Stimulated activated CD4-positive, alpha-beta T cell treated with anti-CD3 and anti-CD28 coated beads, Interleukin-4, amount 100 ng/mL, for 48 hours (primary cell): ENCODE measurements around the gene DNAH2.

Experiments
- DNase-seq, 2 donors: peaks; one replicate each; pipeline ENCODE4 v3.0.0-alpha.2; 2020; ENCODE audit warnings: low read depth in 2 of 2

Gene DNAH2

DNA sequence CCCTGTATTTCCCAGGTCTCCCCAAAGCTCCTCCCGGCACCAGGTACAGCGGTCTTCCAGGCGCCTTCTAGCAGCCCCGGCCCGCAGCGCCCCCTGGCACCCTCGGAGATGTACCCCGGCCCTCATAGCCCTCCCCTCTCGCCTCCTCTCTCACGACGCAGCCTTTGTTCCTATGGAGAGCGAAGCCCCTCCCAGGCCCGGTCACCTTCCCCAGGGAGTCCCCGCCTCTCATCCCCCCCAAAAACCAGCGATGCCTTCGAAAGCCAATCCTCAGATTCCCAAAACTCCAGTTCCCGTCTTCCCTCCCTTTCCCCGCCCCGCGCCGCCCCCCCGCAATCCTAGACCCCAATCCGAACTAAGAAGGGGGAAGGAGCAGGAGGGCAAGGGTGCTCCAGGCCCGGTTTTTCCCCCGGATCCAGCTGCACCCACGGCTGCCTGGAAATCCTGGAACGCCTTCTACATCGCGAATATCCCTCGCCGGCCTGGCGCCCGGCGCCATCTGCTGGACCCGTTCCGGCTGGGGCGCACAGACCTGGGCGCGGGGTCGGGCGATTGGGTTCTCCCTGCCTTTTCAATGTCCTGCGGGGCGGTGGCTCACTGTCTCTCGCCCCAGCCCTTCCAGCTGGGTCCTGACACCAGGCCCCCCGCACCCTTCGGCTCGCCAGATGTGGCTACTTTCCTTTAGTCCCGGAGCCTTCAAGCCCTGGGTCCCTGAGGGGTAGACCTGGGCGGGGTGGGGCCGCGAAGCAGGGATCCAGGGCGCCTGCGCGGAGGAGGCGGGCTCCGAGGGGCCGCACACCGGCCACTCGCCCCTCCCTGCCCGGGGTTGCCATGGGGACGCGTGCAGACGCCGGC is at the start of gene DNAH2:
Gene DNAH2, plus strand, starts transcription at position 844 of the 855 bp plus-strand sequence. CDS start 1,991 bp downstream, outside the sequence.
- DNase-seq, result peak; percentile 37 to 43

- no peak for DNase-seq
These were observed 49.1 kb upstream of the DNAH2 start for GRCh38 chr17:7668482-7668881.

DNA sequence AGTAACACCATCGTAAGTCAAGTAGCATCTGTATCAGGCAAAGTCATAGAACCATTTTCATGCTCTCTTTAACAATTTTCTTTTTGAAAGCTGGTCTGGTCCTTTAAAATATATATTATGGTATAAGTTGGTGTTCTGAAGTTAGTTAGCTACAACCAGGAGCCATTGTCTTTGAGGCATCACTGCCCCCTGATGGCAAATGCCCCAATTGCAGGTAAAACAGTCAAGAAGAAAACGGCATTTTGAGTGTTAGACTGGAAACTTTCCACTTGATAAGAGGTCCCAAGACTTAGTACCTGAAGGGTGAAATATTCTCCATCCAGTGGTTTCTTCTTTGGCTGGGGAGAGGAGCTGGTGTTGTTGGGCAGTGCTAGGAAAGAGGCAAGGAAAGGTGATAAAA is 44.3 kb upstream of the DNAH2 start:
- DNase-seq, result peak; percentile 28 to 53

- no peak for DNase-seq
These were observed 42.6 kb upstream of the DNAH2 start for GRCh38 chr17:7674934-7675333.

- DNase-seq, result no peak
These were observed 41.0 kb upstream of the DNAH2 start for GRCh38 chr17:7676533-7676932.

DNA sequence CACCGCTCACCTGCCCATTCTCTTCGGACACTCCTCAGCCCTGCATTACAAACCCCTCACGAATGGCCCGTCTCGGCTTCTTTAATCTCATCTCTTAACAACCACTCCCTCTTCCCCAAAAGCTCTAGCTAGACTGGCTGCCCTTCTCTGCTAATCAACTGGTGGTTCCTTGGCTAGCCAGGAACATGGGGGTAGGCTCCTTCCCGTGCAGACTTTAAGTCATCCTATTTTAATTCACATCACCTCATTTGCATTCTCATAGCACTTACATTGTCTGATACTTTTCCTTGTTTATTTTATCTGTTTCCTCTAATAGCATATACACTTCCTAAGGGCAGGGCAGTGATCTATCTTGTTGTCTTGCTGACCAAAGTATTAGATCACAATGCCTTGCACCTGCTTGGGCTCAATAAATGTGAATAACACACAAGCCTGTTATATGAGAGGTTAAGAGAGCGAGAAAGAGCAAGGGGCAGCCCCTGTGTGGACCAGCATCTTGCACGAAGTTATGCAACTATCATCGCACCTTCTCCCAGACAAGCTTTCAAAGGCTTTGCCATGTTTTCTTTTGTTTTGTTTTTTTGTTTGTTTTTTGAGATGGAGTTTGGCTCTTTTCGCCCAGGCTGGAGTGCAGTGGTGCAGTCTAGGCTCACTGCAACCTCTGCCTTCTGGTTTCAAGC is 40.0 kb upstream of the DNAH2 start:
- DNase-seq, result no peak

- DNase-seq, result no peak
These were observed 32.6 kb upstream of the DNAH2 start for GRCh38 chr17:7684851-7685532.

- DNase-seq, result peak; percentile 83 to 88
These were observed 31.9 kb upstream of the DNAH2 start for GRCh38 chr17:7685533-7686221.

GRCh38 chr17:7686222-7687071 is 31.1 kb upstream of the DNAH2 start:
- DNase-seq, result peak; percentile 70 to 74

- peak; percentile 76 to 82 for DNase-seq
These were observed 30.3 kb upstream of the DNAH2 start, which contains the start of gene TP53 for GRCh38 chr17:7687072-7687907. Gene TP53, minus strand, starts transcription at chr17:7687490. Its CDS starts 10,896 bp downstream, at chr17:7676594.

DNA sequence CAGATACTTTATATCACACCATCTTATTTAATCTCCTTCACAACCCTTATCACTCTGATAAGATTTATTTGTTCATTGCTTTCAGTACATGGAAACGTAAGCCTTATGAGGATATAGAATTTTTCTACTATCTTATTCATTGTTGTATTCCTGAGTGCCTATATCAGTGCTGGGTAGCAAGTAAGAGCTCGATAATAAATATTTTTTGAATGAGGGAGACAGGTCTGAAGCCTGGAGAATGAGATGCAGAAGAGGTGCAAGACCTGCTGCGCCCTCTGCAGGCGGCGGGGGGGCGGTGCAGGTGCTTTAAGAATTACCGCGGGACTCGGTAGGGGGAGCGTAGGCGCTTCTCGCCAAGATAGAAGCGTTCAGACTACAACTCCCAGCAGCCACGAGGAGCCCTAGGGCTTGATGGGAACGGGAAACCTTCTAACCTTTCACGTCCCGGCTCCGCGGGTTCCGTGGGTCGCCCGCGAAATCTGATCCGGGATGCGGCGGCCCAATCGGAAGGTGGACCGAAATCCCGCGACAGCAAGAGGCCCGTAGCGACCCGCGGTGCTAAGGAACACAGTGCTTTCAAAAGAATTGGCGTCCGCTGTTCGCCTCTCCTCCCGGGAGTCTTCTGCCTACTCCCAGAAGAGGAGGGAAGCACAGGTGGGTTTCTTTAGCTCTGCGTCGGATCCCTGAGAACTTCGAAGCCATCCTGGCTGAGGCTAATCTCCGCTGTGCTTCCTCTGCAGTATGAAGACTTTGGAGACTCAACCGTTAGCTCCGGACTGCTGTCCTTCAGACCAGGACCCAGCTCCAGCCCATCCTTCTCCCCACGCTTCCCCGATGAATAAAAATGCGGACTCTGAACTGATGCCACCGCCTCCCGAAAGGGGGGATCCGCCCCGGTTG is 29.4 kb upstream of the DNAH2 start, which contains the start of gene WRAP53:
Gene WRAP53, plus strand, starts transcription at position 570 of the 900 bp plus-strand sequence. Its CDS starts 172 bp downstream, at position 742.
- peak; percentile 91 to 93 for DNase-seq

- no peak for DNase-seq
These were observed 28.7 kb upstream of the DNAH2 start for GRCh38 chr17:7688808-7689316.

- no peak for DNase-seq
These were observed 22.0 kb upstream of the DNAH2 start for GRCh38 chr17:7695586-7695985.

DNA sequence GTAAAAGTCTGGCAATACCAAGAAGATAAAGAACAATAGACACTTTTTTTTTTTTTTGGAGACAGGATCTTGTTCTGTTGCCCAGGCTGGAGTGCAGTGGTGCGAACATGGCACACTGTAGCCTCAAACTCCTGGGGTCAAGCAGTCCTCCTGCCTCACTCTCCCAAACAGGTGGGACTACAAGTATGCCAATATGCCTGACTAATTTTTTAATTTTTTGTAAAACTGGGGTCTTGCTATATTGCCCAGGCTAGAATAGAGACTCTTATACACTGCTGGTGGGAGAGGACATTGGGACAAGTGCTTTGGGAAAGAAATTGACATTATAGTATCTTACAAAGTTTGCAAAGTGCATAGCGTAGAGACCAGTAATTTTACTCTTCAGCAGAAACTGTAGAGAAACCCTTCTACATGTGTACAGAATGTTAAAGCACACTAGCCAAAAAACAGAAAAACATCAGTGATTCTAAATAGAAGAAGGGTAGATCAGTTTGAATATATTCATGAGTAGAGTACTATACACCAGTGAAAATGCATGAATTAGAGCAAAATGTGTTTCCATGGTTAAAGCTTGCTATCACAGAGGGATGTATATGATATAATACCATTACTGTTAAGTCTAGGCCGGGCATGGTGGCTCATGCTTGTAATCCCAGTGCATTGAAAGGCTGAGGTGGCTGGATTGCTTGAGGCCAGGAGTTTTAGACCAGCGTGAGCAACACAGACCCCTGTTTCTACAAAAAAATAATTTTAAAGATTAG is 19.5 kb upstream of the DNAH2 start:
- no peak for DNase-seq

- no peak for DNase-seq
These were observed 17.0 kb upstream of the DNAH2 start for GRCh38 chr17:7700510-7700909.

DNA sequence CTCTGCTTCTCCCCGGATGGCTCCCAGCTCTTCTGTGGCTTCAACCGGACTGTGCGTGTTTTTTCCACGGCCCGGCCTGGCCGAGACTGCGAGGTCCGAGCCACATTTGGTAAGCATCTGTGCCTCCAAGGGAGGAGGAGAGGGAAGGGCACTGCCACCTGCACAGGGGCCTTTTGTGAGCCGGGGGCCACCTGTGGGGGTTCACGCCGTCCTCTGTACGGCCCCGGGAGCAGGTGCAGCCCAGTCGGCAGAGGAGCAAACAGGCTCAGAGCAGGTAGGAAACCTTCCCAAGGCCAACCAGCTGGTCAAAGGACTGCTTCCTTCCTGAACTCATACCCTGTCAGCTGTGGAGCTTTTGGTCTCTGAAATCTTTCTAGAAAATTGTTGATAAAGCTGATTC is 15.9 kb upstream of the DNAH2 start:
- no peak for DNase-seq

GRCh38 chr17:7702776-7703175 is 14.8 kb upstream of the DNAH2 start:
- no peak for DNase-seq
